Measurements from ENCODE around the gene HAPLN2.

GRCh38 chr1:156612666-156613065, 6.5 kb upstream of the HAPLN2 start:
- TF ChIP-seq KDM1A (IDR thresholded peaks at IDR 0.05; ENCODE audit: borderline replicate concordance, low read length), result no peak
- TF ChIP-seq RNF2 (IDR thresholded peaks at IDR 0.05; ENCODE audit: borderline replicate concordance, low read depth, low read length, missing control alignments, poor library complexity, severe bottlenecking), result no peak
- TF ChIP-seq CHD2 (IDR thresholded peaks at IDR 0.05; ENCODE audit: low read length), result no peak
- TF ChIP-seq YY1 (IDR thresholded peaks at IDR 0.05; ENCODE audit: low read depth, low read length), result no peak
- no peak for TF ChIP-seq CTCF (IDR thresholded peaks at IDR 0.05; ENCODE audit: control extremely low read depth in 1 of 3, insufficient read depth in 1 of 3, low read depth in 1 of 3, low read length in 3 of 3)
- TF ChIP-seq MAX (IDR thresholded peaks at IDR 0.05), result no peak
- TF ChIP-seq SP1 (IDR thresholded peaks at IDR 0.05; ENCODE audit: low read depth, low read length), result no peak

Data from H1 (cell line).